SK-N-SH (cell line): Measurements from ENCODE around the gene SPACA5. TPM values are rescaled to one million over a fixed set of nuclear protein-coding genes. Genes with fewer than 3 reads are reported as not detected.

ENCODE experiments used
- CTCF ChIA-PET: fragments of 300-600, 350-600 bp; formaldehyde crosslinking; extraction: SDS; loops from one replicate; lab custom pipeline; 2021; lab: Yijun Ruan, JAX
- POLR2A ChIA-PET: fragments of 350-600 bp; sonication (Branson Sonifier 250); formaldehyde crosslinking; extraction: SDS; loops from one replicate; lab custom pipeline; 2020; ENCODE audit warnings: antibody characterized with exemption, inconsistent platforms; lab: Yijun Ruan, JAX
- DNase-seq: peaks from one replicate; pipeline ENCODE4 v3.0.0; 2012
- H2AFZ ChIP-seq: fragments of 200-600 bp; sonication (generic); 2 replicates; pipeline ENCODE4 v1.8.1; 2016; ENCODE audit warnings: antibody characterized with exemption, mild to moderate bottlenecking, low read depth
- H3F3A ChIP-seq: fragments of 200-600 bp; sonication (generic); replicated peaks from 2 replicates; pipeline ENCODE3; 2016; ENCODE audit warnings: antibody characterized with exemption, mild to moderate bottlenecking; ENCODE audit not compliant: insufficient read depth
- H3K27ac ChIP-seq, 2 experiments: fragments of 200-500 bp in 1 of 2; fragments of 200-600 bp in 1 of 2; sonication (Bioruptor generic) in 1 of 2; sonication (generic), shearing (Covaris generic) in 1 of 2; 2 replicates each; pipeline versions ENCODE4 v1.5.1 to v1.6.1; 2014 to 2016; ENCODE audit warnings: low read depth in 2 of 2, inconsistent platforms in 1 of 2, low read length in 1 of 2, mild to moderate bottlenecking in 1 of 2, mixed read lengths in 1 of 2
- H3K27me3 ChIP-seq: fragments of 200-600 bp; sonication (generic), shearing (Covaris generic); 2 replicates; pipeline ENCODE4 v1.6.1; 2016; ENCODE audit warnings: mixed run types; ENCODE audit not compliant: insufficient read depth
- H3K36me3 ChIP-seq, 2 experiments: fragments of 200-500 bp in 1 of 2; fragments of 200-600 bp in 1 of 2; sonication (Bioruptor generic) in 1 of 2; sonication (generic) in 1 of 2; replicated peaks in 1 of 2; 2 replicates each; pipeline versions ENCODE3 to v1.5.1; 2014 to 2016; ENCODE audit warnings: low read length in 1 of 2, mild to moderate bottlenecking in 1 of 2; ENCODE audit not compliant: insufficient read depth in 2 of 2, control insufficient read depth in 1 of 2
- H3K4me1 ChIP-seq, 2 experiments: fragments of 200-500 bp in 1 of 2; fragments of 200-600 bp in 1 of 2; sonication (Bioruptor generic) in 1 of 2; sonication (generic), shearing (Covaris generic) in 1 of 2; 2 replicates each; pipeline versions ENCODE4 v1.5.1 to v1.6.1; 2014 to 2016; ENCODE audit warnings: low read depth in 1 of 2, low read length in 1 of 2, mixed run types in 1 of 2; ENCODE audit not compliant: insufficient read depth in 2 of 2, control insufficient read depth in 1 of 2
- H3K4me2 ChIP-seq: fragments of 200-600 bp; sonication (generic), shearing (Covaris generic); 2 replicates; pipeline ENCODE4 v1.6.1; 2017; ENCODE audit warnings: mixed run types
- H3K4me3 ChIP-seq, 2 experiments: fragments of 200-500 bp in 1 of 2; fragments of 200-600 bp in 1 of 2; sonication (Bioruptor generic) in 1 of 2; sonication (generic), shearing (Covaris generic) in 1 of 2; 2 replicates each; pipeline versions ENCODE4 v1.5.1 to v1.8.1; 2014 to 2016; ENCODE audit warnings: low read depth in 2 of 2, inconsistent platforms in 1 of 2, low read length in 1 of 2, mild to moderate bottlenecking in 1 of 2, mixed read lengths in 1 of 2, moderate library complexity in 1 of 2
- H3K79me2 ChIP-seq: fragments of 200-600 bp; sonication (generic); 2 replicates; pipeline ENCODE4 v1.8.1; 2017; ENCODE audit warnings: mild to moderate bottlenecking; ENCODE audit not compliant: insufficient read depth
- H3K9ac ChIP-seq: fragments of 200-600 bp; sonication (generic); 2 replicates; pipeline ENCODE4 v1.6.1; 2017; ENCODE audit warnings: mixed run types
- H3K9me2 ChIP-seq: fragments of 200-600 bp; sonication (generic); 2 replicates; pipeline ENCODE4 v1.6.1; 2017; ENCODE audit warnings: mixed run types
- H3K9me3 ChIP-seq: fragments of 200-600 bp; sonication (generic); 2 replicates; pipeline ENCODE4 v1.6.1; 2017; ENCODE audit warnings: mixed run types, mild to moderate bottlenecking, moderate library complexity
- H4K20me1 ChIP-seq: fragments of 200-600 bp; sonication (generic); 2 replicates; pipeline ENCODE4 v1.6.1; 2017; ENCODE audit warnings: mild to moderate bottlenecking, mixed run types; ENCODE audit not compliant: insufficient read depth
- EZH2phosphoT487 ChIP-seq: fragments of 200-600 bp; sonication (generic); IDR thresholded peaks from 2 replicates; pipeline ENCODE4 v1.6.1; 2017; ENCODE audit warnings: low read depth, mixed run types, mild to moderate bottlenecking, antibody characterized with exemption, moderate library complexity, borderline replicate concordance
- FOXJ3 ChIP-seq: sonication (generic); formaldehyde crosslinking; IDR thresholded peaks from 2 replicates; pipeline ENCODE4 v1.5.1; 2020; ENCODE audit warnings: mild to moderate bottlenecking, missing genetic modification reagents
- GATA2 ChIP-seq: sonication (generic); formaldehyde crosslinking; IDR thresholded peaks from 2 replicates; pipeline ENCODE4 v1.5.0; 2020; ENCODE audit warnings: mild to moderate bottlenecking, missing genetic modification reagents
- JUND ChIP-seq: IDR thresholded peaks from 2 replicates; pipeline ENCODE4 v1.4.0; 2012
- NFIC ChIP-seq: IDR thresholded peaks from 2 replicates; pipeline ENCODE4 v1.4.0; 2012; ENCODE audit warnings: borderline replicate concordance
- RAD21 ChIP-seq: IDR thresholded peaks from 2 replicates; pipeline ENCODE4 v1.6.1; 2012; ENCODE audit warnings: mild to moderate bottlenecking, low read length
- USF2 ChIP-seq: fragments of 150-350 bp; IDR thresholded peaks from 2 replicates; pipeline ENCODE4 v1.6.1; 2017; ENCODE audit warnings: antibody characterized with exemption, low read length, low read depth, borderline replicate concordance
- ZBTB33 ChIP-seq: IDR thresholded peaks from 2 replicates; pipeline ENCODE4 v1.4.0; 2012; ENCODE audit warnings: low read depth, borderline replicate concordance
- WGBS: methylation state at CpG from one replicate; pipeline ENCODE4 v1.1.6; 2017; ENCODE audit warnings: low lambda C conversion rate; 5-methylcytosine and 5-hydroxymethylcytosine counted together
- polyA plus RNA-seq, 3 experiments: library from polyadenylated mRNA; depleted of rRNA; stranded (reverse); fragments of >200 nt; gene quantifications; 2 replicates each; pipeline ENCODE4 v1.2.3, GENCODE V29; 2012
- TF ChIP-seq, protein P1 (sequence below): fragments of 150-350 bp; IDR thresholded peaks from 2 replicates; pipeline ENCODE4 v1.6.1; 2016; ENCODE audit warnings: mild to moderate bottlenecking, low read depth, low read length
- TF ChIP-seq, protein P2 (sequence below): IDR thresholded peaks from 2 replicates; pipeline ENCODE4 v1.4.0; 2012; ENCODE audit warnings: low read depth, borderline replicate concordance

The SPACA5 gene
- polyA plus RNA-seq, 1 of the 3 experiments (the other 2 are of a cell fraction): not detected

- Histone ChIP-seq H3K4me3 (no peak overlapping the region), H3K27me3 (no peaks in the 10 kb centered on the region; the same call in 1 of the 2 replicates), H3K9me2 (no peaks in the 10 kb centered on the region), H2AFZ (no peak overlapping the region), H3K27ac (no peak overlapping the region), H3K9ac (no peak overlapping the region), H3K36me3 (no peaks in the 10 kb centered on the region)
- ChIA-PET CTCF (no interaction called here), POLR2A (no interaction called here)
- 25% methylated on average over 8 of the region's 8 CpGs for WGBS
- TF ChIP-seq RAD21: no peak
- peak; percentile 12; the same call in 1 of the 2 replicates for TF ChIP-seq JUND
- TF ChIP-seq, protein P1, sequence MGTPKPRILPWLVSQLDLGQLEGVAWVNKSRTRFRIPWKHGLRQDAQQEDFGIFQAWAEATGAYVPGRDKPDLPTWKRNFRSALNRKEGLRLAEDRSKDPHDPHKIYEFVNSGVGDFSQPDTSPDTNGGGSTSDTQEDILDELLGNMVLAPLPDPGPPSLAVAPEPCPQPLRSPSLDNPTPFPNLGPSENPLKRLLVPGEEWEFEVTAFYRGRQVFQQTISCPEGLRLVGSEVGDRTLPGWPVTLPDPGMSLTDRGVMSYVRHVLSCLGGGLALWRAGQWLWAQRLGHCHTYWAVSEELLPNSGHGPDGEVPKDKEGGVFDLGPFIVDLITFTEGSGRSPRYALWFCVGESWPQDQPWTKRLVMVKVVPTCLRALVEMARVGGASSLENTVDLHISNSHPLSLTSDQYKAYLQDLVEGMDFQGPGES: no peak
- TF ChIP-seq NFIC: no peak
- TF ChIP-seq GATA2 (CRISPR knock-in tag): no peak
- TF ChIP-seq, all 33 proteins: peak for 1
- no peak overlapping the region for H3K4me2 ChIP-seq
- no peaks in the 10 kb centered on the region for H3K79me2 ChIP-seq
- no peak for DNase-seq
- no peaks in the 10 kb centered on the region for H3F3A ChIP-seq
- H4K20me1 ChIP-seq: no peaks in the 10 kb centered on the region
- no peaks in the 10 kb centered on the region; a peak in 1 of 4 replicates for H3K4me1 ChIP-seq
- no peaks in the 10 kb centered on the region for H3K9me3 ChIP-seq
Measured at GRCh38 chrX:48045410-48046311, 38.9 kb downstream of the SPACA5 start.

GRCh38 chrX:48046846-48047245 lies 40.1 kb downstream of the SPACA5 start:
- H3K79me2 ChIP-seq: no peaks in the 10 kb centered on the region
- no peaks in the 10 kb centered on the region for H3F3A ChIP-seq
- TF ChIP-seq FOXJ3: no peak
- TF ChIP-seq, protein P2, sequence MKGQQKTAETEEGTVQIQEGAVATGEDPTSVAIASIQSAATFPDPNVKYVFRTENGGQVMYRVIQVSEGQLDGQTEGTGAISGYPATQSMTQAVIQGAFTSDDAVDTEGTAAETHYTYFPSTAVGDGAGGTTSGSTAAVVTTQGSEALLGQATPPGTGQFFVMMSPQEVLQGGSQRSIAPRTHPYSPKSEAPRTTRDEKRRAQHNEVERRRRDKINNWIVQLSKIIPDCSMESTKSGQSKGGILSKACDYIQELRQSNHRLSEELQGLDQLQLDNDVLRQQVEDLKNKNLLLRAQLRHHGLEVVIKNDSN: no peak
- no peak for TF ChIP-seq ZBTB33
- TF ChIP-seq USF2: no peak
- no peak for TF ChIP-seq EZH2phosphoT487
- TF ChIP-seq, all 33 proteins: peak for 0
- Histone ChIP-seq H4K20me1 (no peaks in the 10 kb centered on the region), H3K4me3 (no peak overlapping the region), H3K27me3 (no peaks in the 10 kb centered on the region; the same call in 1 of the 2 replicates), H3K4me2 (no peak overlapping the region), H3K27ac (no peak overlapping the region), H3K9me3 (no peaks in the 10 kb centered on the region), H3K9me2 (no peaks in the 10 kb centered on the region), H3K4me1 (no peaks in the 10 kb centered on the region; a peak in 1 of 4 replicates), H2AFZ (no peak overlapping the region), H3K9ac (no peak overlapping the region), H3K36me3 (no peaks in the 10 kb centered on the region)
- 61% methylated on average over 4 of the region's 5 CpGs for WGBS
- ChIA-PET POLR2A (no interaction called here), CTCF (interaction anchor here (0.7 kb wide), 1 partner anchor 22 kb away, joined by 3 read pairs; no protein-coding TSS in a partner anchor)
- DNase-seq: no peak
